ENCODE results near the gene KRTDAP.

Gene KRTDAP

DNA sequence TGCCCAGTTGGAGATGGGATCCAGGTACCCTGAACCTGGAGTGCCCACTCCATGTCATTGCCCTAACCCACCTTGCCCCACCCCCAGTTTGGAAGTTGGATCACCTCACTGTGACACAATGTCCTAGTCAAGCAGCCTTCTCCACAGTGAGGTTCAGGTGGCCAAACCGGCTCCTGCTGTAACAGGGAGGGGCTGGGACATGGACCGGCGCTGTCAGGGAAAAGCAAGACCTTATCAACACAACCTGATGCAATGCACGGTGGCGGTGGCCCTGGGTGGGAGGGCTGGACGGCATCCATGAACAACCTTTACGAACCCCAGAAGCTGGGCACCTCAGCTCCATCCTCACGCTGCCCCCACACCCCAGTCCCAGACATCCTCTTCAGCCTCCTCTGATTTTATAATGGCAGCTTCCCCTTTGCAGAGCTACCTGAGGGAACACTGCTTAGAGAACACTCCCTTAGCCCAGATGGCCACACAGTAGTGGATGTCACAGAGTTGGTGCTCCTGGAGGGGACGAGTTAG, 1.6 kb upstream of the KRTDAP start:
- no peak overlapping the region for H3K4me3 ChIP-seq (ENCODE audit: low read depth in 1 of 2, low read length in 1 of 2)
- H3K27ac ChIP-seq: no peak overlapping the region
- H3K4me1 ChIP-seq (ENCODE audit: control insufficient read depth in 1 of 2, insufficient read depth in 1 of 2, low read depth in 1 of 2, low read length in 1 of 2): peaks cover 0 to 5% of the 10 kb centered on the region in 2 experiments
- no peaks in the 10 kb centered on the region for H3K9me3 ChIP-seq
- H3K27me3 ChIP-seq: peaks cover 19% of the 10 kb centered on the region
- no peaks in the 10 kb centered on the region for H3K36me3 ChIP-seq
- TF ChIP-seq, protein P1, sequence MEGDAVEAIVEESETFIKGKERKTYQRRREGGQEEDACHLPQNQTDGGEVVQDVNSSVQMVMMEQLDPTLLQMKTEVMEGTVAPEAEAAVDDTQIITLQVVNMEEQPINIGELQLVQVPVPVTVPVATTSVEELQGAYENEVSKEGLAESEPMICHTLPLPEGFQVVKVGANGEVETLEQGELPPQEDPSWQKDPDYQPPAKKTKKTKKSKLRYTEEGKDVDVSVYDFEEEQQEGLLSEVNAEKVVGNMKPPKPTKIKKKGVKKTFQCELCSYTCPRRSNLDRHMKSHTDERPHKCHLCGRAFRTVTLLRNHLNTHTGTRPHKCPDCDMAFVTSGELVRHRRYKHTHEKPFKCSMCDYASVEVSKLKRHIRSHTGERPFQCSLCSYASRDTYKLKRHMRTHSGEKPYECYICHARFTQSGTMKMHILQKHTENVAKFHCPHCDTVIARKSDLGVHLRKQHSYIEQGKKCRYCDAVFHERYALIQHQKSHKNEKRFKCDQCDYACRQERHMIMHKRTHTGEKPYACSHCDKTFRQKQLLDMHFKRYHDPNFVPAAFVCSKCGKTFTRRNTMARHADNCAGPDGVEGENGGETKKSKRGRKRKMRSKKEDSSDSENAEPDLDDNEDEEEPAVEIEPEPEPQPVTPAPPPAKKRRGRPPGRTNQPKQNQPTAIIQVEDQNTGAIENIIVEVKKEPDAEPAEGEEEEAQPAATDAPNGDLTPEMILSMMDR (IDR thresholded peaks at IDR 0.05): no peak

DNA sequence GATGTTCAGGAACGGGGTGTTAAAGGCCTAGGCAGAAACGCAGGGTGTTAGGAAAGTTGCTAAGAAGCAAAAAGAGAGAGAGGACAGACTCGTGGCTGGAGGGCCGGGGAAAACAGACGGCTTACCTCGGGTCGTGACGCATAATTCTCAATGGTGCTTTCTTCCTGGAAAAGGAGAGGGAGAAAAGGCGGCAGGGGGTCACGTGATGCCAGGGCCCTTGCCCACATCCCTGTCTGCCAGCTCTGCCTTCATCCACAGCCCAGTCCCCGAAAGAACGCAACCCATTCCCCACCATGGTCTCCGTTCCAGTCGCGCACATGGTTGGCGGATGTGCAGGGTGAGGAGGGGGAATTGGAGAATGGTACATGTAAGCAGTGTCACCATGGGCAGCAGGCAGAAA, 1.6 kb downstream of the KRTDAP start:
- TF ChIP-seq, protein P1 (IDR thresholded peaks at IDR 0.05): no peak
- Histone ChIP-seq H3K27ac (no peak overlapping the region), H3K4me3 (ENCODE audit: low read depth in 1 of 2, low read length in 1 of 2) (no peak overlapping the region), H3K4me1 (ENCODE audit: control insufficient read depth in 1 of 2, insufficient read depth in 1 of 2, low read depth in 1 of 2, low read length in 1 of 2) (no peaks in the 10 kb centered on the region), H3K9me3 (no peaks in the 10 kb centered on the region), H3K36me3 (no peaks in the 10 kb centered on the region), H3K27me3 (peaks cover 33% of the 10 kb centered on the region)

DNA sequence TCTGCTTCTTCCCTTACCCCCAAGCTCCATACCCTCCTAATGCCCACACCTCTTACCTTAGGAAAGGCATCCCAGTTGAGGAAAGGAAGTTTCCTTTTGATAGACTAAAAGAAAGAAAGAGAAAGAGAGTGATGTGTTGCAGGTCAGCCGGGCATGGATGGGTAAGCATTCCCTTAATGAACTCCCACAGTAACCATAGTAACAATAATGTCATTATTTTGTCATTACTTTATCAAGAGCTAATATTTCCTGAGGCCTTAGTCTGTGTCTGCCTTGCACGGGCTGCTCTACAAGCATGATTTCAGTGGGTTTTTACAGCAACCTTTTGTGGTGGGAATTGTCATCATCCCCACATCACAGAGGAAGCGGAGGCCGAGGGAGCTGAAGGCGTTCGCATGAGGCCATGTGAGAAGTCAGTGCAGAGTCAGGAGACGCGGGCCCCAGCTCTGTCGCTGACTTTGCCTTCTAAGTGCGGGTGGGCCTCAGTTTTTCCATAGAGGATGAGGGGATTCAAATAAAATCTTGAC, 2.5 kb downstream of the KRTDAP start:
- H3K27me3 ChIP-seq: peaks cover 37% of the 10 kb centered on the region
- no peaks in the 10 kb centered on the region for H3K4me1 ChIP-seq (ENCODE audit: control insufficient read depth in 1 of 2, insufficient read depth in 1 of 2, low read depth in 1 of 2, low read length in 1 of 2)
- H3K27ac ChIP-seq: no peak overlapping the region
- TF ChIP-seq, protein P1 (IDR thresholded peaks at IDR 0.05): no peak
- H3K9me3 ChIP-seq: no peaks in the 10 kb centered on the region
- H3K36me3 ChIP-seq: no peaks in the 10 kb centered on the region
- H3K4me3 ChIP-seq (ENCODE audit: low read depth in 1 of 2, low read length in 1 of 2): no peak overlapping the region

DNA sequence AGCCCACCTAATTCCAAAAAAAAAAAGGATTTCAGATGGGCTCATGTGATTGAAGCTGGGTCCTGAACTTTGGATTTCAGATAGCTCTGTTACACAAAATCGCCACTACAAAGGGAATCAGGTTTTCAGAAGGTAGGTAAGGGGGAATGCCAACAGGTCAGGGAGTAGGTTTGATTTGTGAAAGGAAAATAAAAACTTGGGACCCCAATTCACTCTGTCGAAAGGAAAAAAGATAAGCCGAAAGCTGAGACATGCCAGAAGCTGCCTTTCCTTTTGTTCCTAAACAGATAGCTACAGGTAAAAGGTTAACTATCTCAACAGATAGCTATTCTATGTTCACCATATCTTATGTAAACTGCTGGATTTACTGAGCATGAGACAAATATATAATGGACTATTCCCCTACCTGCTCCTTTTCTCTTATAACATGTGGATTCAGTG, 4.0 kb downstream of the KRTDAP start:
- Histone ChIP-seq H3K4me3 (ENCODE audit: low read depth in 1 of 2, low read length in 1 of 2) (no peak overlapping the region), H3K4me1 (ENCODE audit: control insufficient read depth in 1 of 2, insufficient read depth in 1 of 2, low read depth in 1 of 2, low read length in 1 of 2) (no peaks in the 10 kb centered on the region), H3K9me3 (no peaks in the 10 kb centered on the region), H3K27ac (no peak overlapping the region), H3K36me3 (no peaks in the 10 kb centered on the region), H3K27me3 (peaks cover 36% of the 10 kb centered on the region)
- TF ChIP-seq, protein P1 (IDR thresholded peaks at IDR 0.05): no peak

DNA sequence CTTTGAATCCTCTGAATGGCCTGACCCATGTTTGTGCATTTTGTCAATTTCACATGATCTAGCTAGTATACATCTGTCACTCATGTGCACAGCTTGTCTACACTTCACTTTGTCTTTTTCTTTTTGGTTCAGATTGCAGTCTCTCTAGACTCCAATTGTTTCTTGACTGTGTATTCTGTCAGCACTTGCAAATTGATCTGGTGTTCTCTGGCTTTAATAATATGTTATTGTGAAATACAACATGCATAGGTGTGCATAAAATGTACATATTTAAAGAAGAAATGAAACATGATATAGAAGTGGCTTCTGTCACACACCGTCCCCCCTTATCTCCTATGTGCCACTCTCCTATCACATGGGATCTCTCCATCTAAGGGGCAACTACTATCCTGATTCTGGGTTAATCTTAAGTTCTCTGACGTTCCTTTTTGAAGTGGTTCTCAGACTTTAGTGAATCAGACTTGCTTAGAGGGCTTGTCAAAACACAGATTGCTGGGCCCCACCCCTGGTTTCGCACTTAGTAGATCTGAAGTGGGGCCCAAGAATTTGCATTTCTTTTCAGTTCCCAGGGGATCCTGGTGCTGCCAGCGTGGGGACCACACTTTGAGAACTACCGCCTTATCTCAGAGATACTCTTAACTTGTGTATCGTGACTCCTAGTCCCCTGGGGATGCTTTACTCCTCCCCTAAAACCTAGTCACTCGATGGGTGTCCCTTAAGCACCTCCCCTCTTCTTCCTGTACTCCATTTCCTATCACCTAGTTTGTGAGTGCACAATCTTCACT, 5.8 kb downstream of the KRTDAP start:
- no peaks in the 10 kb centered on the region for H3K36me3 ChIP-seq
- no peaks in the 10 kb centered on the region for H3K9me3 ChIP-seq
- no peak overlapping the region for H3K27ac ChIP-seq
- H3K4me1 ChIP-seq (ENCODE audit: control insufficient read depth in 1 of 2, insufficient read depth in 1 of 2, low read depth in 1 of 2, low read length in 1 of 2): no peaks in the 10 kb centered on the region
- TF ChIP-seq, protein P1 (IDR thresholded peaks at IDR 0.05): no peak
- H3K27me3 ChIP-seq: peaks cover 36% of the 10 kb centered on the region
- no peak overlapping the region for H3K4me3 ChIP-seq (ENCODE audit: low read depth in 1 of 2, low read length in 1 of 2)

Measured in neutrophil (primary cell).